GM18502 (cell line): ENCODE measurements around the gene RBP2.

Source experiments
- ATAC-seq: cut with Tn5 transposase; IDR thresholded peaks from one replicate; pipeline ENCODE4 v1.9.1; 2021; ENCODE audit warnings: mild to moderate bottlenecking; ENCODE audit not compliant: unreplicated experiment, poor library complexity

The RBP2 gene

GRCh38 chr3:139482206-139482605, 5.9 kb upstream of the RBP2 start:
- ATAC-seq, result no peak

GRCh38 chr3:139481116-139481515, 4.8 kb upstream of the RBP2 start:
- ATAC-seq, result no peak

- no peak for ATAC-seq
These were observed 4.3 kb upstream of the RBP2 start for GRCh38 chr3:139480585-139480984.

- no peak for ATAC-seq
These were observed 1.7 kb upstream of the RBP2 start for GRCh38 chr3:139477710-139478640.

GRCh38 chr3:139473155-139473771, 3.1 kb downstream of the RBP2 start:
- no peak for ATAC-seq

GRCh38 chr3:139472380-139473010, 3.8 kb downstream of the RBP2 start:
- ATAC-seq, result no peak

GRCh38 chr3:139470199-139470598, 6.1 kb downstream of the RBP2 start:
- ATAC-seq, result no peak

- no peak for ATAC-seq
These were observed 7.9 kb downstream of the RBP2 start for GRCh38 chr3:139468399-139468798.

GRCh38 chr3:139466360-139466759, 10.0 kb downstream of the RBP2 start:
- no peak for ATAC-seq

- ATAC-seq, result no peak
These were observed 10.7 kb downstream of the RBP2 start for GRCh38 chr3:139465636-139466035.

GRCh38 chr3:139463466-139463865, 12.8 kb downstream of the RBP2 start:
- ATAC-seq, result no peak

- no peak for ATAC-seq
These were observed 15.8 kb downstream of the RBP2 start for GRCh38 chr3:139460529-139460928.

- ATAC-seq, result no peak
These were observed 16.2 kb downstream of the RBP2 start for GRCh38 chr3:139460076-139460475.

GRCh38 chr3:139458348-139458747, 18.0 kb downstream of the RBP2 start:
- no peak for ATAC-seq

- ATAC-seq, result no peak
These were observed 19.2 kb downstream of the RBP2 start for GRCh38 chr3:139457066-139457465.

GRCh38 chr3:139456386-139456785, 19.9 kb downstream of the RBP2 start:
- ATAC-seq, result no peak

- no peak for ATAC-seq
These were observed 20.5 kb downstream of the RBP2 start for GRCh38 chr3:139455855-139456254.

GRCh38 chr3:139455206-139455605, 21.1 kb downstream of the RBP2 start:
- no peak for ATAC-seq

GRCh38 chr3:139454346-139454745, 22.0 kb downstream of the RBP2 start:
- ATAC-seq, result no peak

GRCh38 chr3:139450159-139450558, 26.2 kb downstream of the RBP2 start:
- ATAC-seq, result no peak

GRCh38 chr3:139449566-139449965, 26.8 kb downstream of the RBP2 start:
- ATAC-seq, result no peak
